HG03159 (cell line): Measurements from ENCODE around the gene TRPM7.
"Not testable (repeated sequence)": the region's sequence is repeated elsewhere in the genome, so short reads cannot be mapped to it uniquely, and the experiment has no call there.

ENCODE experiments used
- ATAC-seq: cut with Tn5 transposase; IDR thresholded peaks from one replicate; pipeline ENCODE4 v1.9.1; 2021; ENCODE audit warnings: mild to moderate bottlenecking, moderate library complexity; ENCODE audit not compliant: unreplicated experiment

The TRPM7 gene

GRCh38 chr15:50686469-50687301, at the start of gene TRPM7:
Gene TRPM7 (minus strand): TSS chr15:50686797. CDS start chr15:50686533, 264 bp downstream.
- peak; percentile 82 for ATAC-seq

GRCh38 chr15:50735156-50735555, 48.6 kb upstream of the TRPM7 start:
- no peak for ATAC-seq

DNA sequence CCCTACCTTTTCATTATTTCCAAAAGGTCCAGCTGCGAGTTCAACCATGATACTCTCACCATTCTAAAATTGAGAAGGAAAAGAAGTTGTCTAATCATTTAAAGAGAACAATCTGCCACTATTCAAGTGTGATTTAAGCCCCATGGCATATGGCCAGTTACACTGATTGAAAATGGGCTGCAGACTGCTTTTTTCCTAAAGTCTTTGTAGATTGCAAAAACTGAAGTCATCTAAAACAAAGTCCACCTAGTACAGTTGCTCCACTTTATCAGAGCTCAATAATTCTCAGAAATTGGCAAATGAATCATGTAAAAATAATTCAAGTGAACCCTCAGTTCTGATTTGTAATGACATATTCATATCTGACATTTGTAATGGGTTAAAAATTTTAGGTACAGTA, 39.7 kb upstream of the TRPM7 start:
- no peak for ATAC-seq

DNA sequence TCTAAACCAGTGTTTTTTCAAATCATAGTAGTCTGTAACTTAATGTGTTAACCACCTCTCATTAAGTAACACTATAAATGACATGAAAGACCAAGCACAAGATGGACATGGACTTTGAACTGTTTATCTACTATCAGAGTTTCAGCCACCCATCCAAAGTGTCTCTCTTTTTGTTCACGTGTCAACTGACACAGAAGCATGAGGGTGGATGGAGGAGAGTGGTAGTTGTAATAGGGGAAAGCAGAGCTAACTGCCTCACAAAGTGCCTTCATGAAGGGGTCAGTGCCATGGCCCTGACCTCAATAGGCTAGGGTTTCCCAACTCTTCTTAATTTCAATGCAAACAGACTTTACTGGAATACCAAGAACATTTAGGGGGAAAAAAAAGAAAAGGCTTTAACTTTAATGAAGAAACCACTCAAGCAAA, 32.1 kb upstream of the TRPM7 start:
- no peak for ATAC-seq

- no peak for ATAC-seq
Measured at GRCh38 chr15:50712018-50712417, 25.4 kb upstream of the TRPM7 start.

GRCh38 chr15:50710585-50710984, 24.0 kb upstream of the TRPM7 start:
- no peak for ATAC-seq

- ATAC-seq: no peak
Measured at GRCh38 chr15:50707878-50708427, 21.4 kb upstream of the TRPM7 start.

DNA sequence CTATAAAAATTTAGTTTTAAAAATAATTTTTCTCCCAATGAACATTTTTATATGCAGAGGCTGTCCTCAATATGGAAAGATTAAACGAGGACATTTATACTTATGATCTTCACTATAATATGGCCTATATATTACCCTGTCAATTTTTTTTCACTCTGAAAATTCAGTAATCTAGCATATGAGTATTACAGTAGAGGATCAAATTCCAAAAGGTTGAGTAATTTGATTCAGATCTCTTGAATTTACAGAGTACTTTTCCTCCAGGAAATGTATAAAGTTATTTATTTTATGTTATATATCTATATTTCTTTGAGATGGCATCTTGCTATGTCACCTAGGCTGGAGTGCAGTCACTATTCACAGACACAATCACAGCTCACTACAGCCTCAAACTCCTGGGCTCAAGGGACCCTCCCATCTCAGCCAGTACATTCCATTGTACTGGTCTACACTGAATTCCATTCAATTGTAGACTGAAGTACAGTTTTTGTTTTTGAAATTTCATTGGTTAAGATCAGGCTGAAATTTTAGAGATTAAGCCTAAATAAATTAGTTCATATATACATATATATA, 16.3 kb upstream of the TRPM7 start:
- ATAC-seq: no peak

GRCh38 chr15:50698101-50698500, 11.5 kb upstream of the TRPM7 start:
- no peak for ATAC-seq

GRCh38 chr15:50697109-50697797, 10.7 kb upstream of the TRPM7 start:
- ATAC-seq: no peak

GRCh38 chr15:50694634-50695165, 8.1 kb upstream of the TRPM7 start:
- ATAC-seq: not testable (repeated sequence)

DNA sequence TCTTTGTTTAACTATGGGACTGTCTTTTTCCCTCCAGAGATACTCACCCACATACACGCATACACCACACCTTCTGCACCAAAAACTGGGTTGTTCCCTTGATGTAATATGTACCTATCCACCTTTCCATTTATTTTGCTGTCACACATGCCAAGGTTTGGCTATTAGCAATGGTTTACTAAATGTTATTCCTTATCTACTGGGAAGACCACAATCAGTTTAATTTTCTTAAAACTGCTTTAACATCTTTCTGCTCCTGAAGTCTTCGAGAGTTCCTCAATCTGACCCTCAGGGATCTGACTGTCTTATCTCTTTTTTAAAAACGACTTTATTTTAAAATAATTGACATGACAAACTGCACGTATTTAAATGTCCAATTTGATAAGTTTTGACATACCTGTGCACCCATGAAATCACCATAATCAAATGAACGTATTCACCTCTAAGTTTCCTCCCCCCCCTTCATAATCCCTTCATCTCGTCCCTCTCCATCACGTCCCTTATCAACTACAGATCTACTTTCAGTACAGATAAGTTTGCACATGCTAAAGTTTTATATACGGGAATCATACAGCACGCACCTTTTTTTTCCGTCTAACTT, 805 bp upstream of the TRPM7 start:
- ATAC-seq: peak; percentile 1

- ATAC-seq: peak; percentile 43
Measured at GRCh38 chr15:50685976-50686468, 575 bp downstream of the TRPM7 start.

GRCh38 chr15:50685191-50685975, 1.2 kb downstream of the TRPM7 start:
- ATAC-seq: no peak

DNA sequence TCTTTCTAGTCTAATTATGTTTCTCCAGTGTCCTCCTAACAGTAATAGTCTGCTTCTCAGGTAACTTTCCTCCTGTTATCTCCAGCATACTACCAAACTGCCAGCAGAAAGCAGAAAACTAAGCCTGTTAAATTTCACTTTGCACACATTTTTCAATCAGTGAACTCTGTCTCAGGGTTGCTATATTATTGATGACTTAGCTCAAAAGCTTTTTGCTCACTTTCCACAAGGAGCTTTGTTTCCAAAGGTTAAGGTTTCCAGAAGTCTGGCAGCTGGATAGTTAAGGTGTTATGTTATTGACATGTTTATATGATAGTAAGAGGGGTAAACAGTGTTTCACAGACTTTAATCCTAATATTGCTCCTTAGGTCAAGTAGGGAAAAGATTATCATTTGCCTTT, 5.1 kb downstream of the TRPM7 start:
- ATAC-seq: no peak

GRCh38 chr15:50676799-50677483, 9.7 kb downstream of the TRPM7 start:
- no peak for ATAC-seq

- ATAC-seq: no peak
Measured at GRCh38 chr15:50675535-50676144, 11.0 kb downstream of the TRPM7 start.

GRCh38 chr15:50670115-50670514, 16.5 kb downstream of the TRPM7 start:
- no peak for ATAC-seq

- no peak for ATAC-seq
Measured at GRCh38 chr15:50669611-50670010, 17.0 kb downstream of the TRPM7 start.
